HL-60 (cell line): ENCODE data around the gene SLC25A19.

Experiments used
- DNase-seq, 2 experiments: peaks; one replicate each; pipeline ENCODE4 v3.0.0-alpha.2; 2010 to 2020; ENCODE audit warnings: low read depth in 1 of 2, low spot score in 1 of 2
- H3K27ac ChIP-seq: fragments of 250-450 bp; sonication (Bioruptor Pico); replicated peaks from 2 replicates; pipeline ENCODE4 v1.5.1; 2020; ENCODE audit warnings: mild to moderate bottlenecking, moderate library complexity
- H3K27me3 ChIP-seq: fragments of 250-450 bp; sonication (Bioruptor Pico); 2 replicates; pipeline ENCODE4 v1.5.1; 2021; ENCODE audit warnings: mild to moderate bottlenecking, moderate library complexity; ENCODE audit not compliant: insufficient read depth, poor library complexity, severe bottlenecking
- H3K4me3 ChIP-seq: replicated peaks from 2 replicates; pipeline ENCODE4 v1.5.1; 2011; ENCODE audit warnings: mild to moderate bottlenecking, control low read depth, low read length; ENCODE audit not compliant: insufficient read depth
- CTCF ChIP-seq: IDR thresholded peaks from one replicate; pipeline ENCODE4 v1.5.1; 2011; ENCODE audit warnings: low read length, control low read depth, inconsistent platforms; ENCODE audit not compliant: insufficient read depth
- GABPA ChIP-seq: IDR thresholded peaks from 2 replicates; pipeline ENCODE4 v1.6.1; 2012; ENCODE audit warnings: low read depth
- POLR2AphosphoS5 ChIP-seq: IDR thresholded peaks from 2 replicates; pipeline ENCODE4 v1.6.1; 2012; ENCODE audit warnings: low read depth
- REST ChIP-seq: IDR thresholded peaks from 2 replicates; pipeline ENCODE4 v1.6.1; 2012; ENCODE audit warnings: low read depth; ENCODE audit not compliant: insufficient replicate concordance
- SPI1 ChIP-seq: IDR thresholded peaks from 2 replicates; pipeline ENCODE4 v1.6.1; 2012; ENCODE audit warnings: low read depth, mild to moderate bottlenecking, borderline replicate concordance

Gene SLC25A19

DNA sequence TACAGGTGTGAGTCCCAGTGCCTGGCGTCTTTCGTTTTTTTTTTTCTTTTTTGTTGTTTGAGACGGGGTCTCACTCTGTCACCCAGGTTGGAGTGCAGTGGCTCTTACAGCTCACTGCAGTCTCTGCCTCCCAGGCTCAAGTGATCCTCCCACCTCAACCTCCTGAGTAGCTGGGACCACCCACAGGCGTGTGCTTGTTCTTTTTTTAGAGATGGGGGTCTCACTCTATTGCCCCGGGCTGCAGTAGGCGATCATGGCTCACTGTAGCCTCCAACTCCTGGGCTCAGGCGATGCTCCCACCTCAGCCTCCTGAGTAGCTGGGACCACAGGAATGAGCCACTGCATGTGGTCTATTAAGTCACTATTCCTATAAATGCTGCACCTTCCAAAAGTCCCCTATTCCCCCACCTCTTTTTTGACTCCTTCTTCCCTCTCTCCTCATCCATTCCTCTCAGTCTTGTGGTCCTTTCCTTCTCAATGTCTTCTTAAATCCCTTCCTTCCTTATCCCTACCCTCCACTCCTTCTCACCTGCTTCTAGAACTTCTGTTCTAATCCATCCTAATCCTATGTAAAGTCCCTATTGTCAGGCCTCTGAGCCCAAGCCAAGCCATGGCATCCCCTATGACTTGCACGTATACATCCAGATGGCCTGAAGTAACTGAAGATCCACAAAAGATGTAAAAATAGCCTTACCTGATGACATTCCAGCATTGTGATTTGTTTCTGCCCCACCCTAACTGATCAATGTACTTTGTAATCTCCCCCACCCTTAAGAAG, 37.0 kb downstream of the SLC25A19 start:
- Histone ChIP-seq H3K27ac (no peak overlapping the region), H3K4me3 (no peak overlapping the region), H3K27me3 (no peaks in the 10 kb centered on the region)
- no peak for DNase-seq
- TF ChIP-seq GABPA: no peak
- no peak for TF ChIP-seq REST
- TF ChIP-seq CTCF: no peak
- no peak for TF ChIP-seq SPI1
- TF ChIP-seq POLR2AphosphoS5: no peak

DNA sequence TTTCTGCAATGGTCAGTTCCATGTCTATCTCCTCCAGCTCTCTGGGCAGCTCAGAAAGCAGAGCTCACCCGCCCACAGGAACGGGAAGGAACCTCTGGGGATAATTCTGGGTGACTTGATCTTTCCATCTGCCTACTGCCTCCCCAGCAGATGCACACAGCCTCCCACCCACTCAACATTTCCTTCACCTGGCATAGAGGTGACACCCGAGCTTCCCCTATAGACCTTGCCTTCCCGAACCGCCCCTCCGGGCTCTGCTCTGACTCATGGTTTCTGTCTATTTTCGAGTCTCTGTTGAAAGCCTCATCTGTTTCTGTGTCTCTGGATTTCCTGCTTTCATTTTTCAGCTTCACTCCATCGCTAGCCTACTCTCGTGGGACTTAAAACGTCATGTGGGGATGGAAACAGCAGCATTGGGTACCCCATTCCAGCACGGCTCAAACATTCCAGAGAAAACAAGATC, 39.2 kb downstream of the SLC25A19 start:
- Histone ChIP-seq H3K27me3 (no peaks in the 10 kb centered on the region), H3K27ac (no peak overlapping the region), H3K4me3 (no peak overlapping the region)
- DNase-seq: no peak
- TF ChIP-seq CTCF: no peak
- TF ChIP-seq GABPA: no peak
- TF ChIP-seq REST: no peak
- TF ChIP-seq POLR2AphosphoS5: no peak
- TF ChIP-seq SPI1: no peak

DNA sequence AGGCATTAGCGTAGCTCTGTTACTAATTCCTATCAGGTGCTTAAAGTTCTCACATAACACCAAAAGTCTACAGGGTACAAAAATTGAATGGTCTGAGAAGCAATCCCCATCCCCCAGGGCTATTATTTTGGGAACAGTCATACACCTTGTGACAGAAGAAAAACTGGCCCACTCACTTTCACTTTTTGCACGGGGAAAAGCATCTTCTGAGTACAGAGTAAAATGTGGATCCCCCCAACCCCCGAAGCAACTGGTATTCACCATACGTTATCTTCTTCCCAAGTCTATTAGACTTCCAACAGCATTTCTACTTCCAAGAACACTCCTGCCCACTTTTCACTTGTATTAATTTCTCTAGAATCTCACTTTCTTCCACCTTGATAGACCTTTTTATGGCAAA, 39.7 kb downstream of the SLC25A19 start:
- no peak overlapping the region for H3K27ac ChIP-seq
- H3K4me3 ChIP-seq: no peak overlapping the region
- TF ChIP-seq REST (no peak), CTCF (no peak), GABPA (no peak), POLR2AphosphoS5 (no peak), SPI1 (no peak)
- H3K27me3 ChIP-seq: no peaks in the 10 kb centered on the region
- DNase-seq: no peak
